ENCODE results near the gene RNU11. TPM values are rescaled to one million over a fixed set of nuclear protein-coding genes. Genes with fewer than 3 reads are reported as not detected.
"Not testable (repeated sequence)": the region's sequence is repeated elsewhere in the genome, so short reads cannot be mapped to it uniquely, and the experiment has no call there.

Gene RNU11
- total RNA-seq, result not detected

DNA sequence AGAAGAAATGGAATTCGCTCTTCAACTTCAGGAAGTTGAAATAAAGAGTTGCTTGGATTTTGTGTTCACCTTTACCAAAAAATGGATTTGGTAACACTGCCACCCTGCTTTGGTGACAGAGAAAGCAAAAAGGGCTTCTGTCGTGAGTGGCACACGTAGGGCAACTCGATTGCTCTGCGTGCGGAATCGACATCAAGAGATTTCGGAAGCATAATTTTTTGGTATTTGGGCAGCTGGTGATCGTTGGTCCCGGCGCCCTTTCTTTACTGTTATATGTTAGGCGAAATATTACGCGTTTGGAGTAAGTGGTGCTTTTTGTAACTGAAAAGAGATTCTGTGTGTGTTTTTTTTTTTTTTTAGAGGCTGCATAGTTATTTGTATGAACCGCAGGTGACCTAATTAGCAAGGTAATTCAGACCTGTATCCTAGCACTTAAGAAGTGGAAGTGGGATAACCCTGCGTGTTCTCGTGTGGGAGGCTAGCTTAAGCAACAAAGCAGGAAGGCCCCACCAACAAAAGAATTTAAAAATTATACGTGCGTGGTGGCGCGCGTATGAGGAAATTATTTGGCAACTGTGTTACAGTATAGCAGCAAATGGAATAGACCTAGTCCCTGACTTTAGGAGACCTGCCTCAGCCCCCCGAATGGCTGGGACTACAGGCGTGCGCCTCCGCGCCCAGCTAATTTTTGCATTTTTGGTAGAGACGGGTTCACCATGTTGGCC is at the start of gene RNU11:
Gene RNU11 (plus strand): TSS at position 127 of the 725 bp plus-strand sequence.
- POLR2A ChIA-PET, result interaction anchor here (0.6 to 3.8 kb wide), 24 partner anchors 17 to 533 kb away, joined by 3 to 63 read pairs (median 4); partner anchors contain the start of genes GMEB1, PHACTR4, RCC1 and SRSF4
- CTCF ChIA-PET, result interaction anchor here (0.6 to 1.4 kb wide), 5 partner anchors 18 to 88 kb away, joined by 3 read pairs; partner anchors contain the start of gene YTHDF2

DNA sequence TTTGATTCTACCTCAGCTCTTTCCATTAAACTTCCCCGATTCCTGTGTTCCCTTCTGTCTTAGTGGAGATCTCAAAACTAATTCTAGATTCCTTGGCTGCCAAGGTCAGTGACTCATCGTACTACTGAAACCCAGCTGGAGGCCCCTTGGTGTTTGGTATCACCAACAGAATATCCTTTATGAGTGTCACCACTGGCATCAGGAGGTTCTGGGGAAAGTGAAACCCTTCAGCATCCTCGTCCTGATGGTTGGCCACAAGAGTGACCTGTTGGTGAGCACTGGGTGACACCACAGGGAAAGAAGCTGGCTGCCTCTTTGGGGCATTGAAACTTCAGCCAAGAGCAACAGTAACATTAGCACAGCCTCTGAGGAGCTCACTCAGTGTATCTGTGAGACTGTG is 46.7 kb upstream of the RNU11 start:
- ChIA-PET CTCF (interaction anchor here (1.0 to 1.4 kb wide), 2 partner anchors 24 to 32 kb away, joined by 3 read pairs; no protein-coding TSS in a partner anchor), POLR2A (interaction anchor here (0.9 to 2.9 kb wide), 2 partner anchors 20 to 22 kb away, joined by 3 to 13 read pairs; no protein-coding TSS in a partner anchor)

DNA sequence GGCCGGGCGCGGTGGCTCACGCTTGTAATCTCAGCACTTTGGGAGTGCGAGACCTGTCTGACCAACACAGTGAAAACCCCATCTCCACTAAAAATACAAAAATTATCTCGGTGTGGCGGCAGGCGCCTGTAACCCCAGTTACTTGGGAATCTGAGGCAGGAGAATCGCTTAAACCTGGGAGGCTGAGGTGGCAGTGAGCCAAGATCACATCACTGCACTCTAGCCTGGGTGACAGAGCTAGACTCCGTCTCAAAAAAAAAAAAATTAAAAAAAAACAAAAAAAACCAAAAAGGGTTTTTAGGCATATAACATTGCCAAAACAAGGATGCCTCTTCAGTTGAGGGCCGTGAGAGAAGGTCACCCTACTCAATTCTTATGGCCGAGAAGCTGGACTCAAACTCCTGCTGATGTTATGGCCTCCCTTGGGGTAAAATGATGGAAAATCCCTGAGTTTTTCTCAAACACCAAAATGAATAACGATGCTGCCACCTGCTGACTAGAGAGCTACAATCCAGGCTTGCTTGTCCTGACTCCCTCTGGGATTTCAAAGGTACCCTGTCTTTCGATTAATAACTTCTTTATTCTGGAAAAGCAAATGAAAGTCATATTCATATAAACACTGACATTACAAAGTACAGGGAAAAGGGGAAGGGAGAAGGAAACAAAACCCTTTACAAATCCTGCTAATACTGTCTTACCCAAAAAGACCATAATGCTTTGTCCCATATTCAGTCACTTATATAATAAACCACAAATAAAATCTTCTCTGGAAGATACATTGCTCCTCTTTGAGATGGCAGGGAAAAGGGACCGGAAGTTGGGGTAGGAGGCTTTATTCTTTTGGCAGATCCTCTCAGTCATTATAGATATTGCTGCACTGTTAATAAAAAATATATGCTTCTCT is 45.6 kb upstream of the RNU11 start:
- CTCF ChIA-PET, result interaction anchor here (0.6 to 1.5 kb wide), 6 partner anchors 19 to 88 kb away, joined by 3 to 4 read pairs (median 3); partner anchors contain the start of gene RNU11
- POLR2A ChIA-PET, result interaction anchor here (0.5 to 2.9 kb wide), 3 partner anchors 21 to 193 kb away, joined by 3 to 13 read pairs (median 3); no protein-coding TSS in a partner anchor

DNA sequence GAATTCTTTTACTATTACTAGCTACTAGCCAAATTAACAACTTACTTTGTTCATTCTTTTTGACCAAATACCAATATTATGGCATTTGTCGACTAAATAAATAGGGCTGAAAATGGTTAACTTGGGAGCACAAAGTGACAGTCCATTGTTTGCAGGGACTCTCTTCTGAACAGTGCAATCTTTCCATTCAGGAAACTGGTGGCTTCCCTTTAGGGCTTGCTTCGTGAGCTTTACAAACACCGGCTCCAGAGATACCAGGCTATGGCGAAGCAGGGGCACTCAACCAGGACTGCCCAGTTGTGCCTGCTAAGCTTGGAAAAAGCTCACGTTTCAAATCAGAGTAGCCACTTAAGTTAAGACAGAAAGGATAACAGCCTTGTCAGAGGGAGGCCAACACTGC is 44.0 kb upstream of the RNU11 start:
- ChIA-PET CTCF (interaction anchor here (1.5 to 1.6 kb wide), 2 partner anchors 86 to 87 kb away, joined by 3 read pairs; no protein-coding TSS in a partner anchor), POLR2A (interaction anchor here (2.9 kb wide), 1 partner anchor 22 kb away, joined by 13 read pairs; no protein-coding TSS in a partner anchor)

DNA sequence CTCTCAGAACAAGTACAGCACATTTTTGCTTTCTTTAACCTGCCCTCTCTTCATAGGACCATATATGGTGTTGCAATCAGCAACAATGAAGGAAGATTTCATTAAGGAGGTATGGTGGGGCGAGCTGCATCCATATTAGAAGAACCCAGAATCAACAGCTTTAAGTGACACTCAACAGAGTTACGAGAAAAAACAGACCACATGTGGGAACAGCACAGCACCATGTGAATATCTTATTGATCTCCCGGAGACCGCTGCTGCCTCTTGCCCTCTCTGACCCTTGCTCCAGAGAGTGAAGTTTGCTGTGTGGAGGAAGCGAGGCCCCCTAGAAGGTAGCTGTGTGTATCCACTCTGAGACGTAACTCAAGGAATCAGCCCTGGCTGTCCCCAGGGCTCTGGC is 43.4 kb upstream of the RNU11 start:
- ChIA-PET CTCF (interaction anchor here (1.6 kb wide), 1 partner anchor 86 kb away, joined by 3 read pairs; no protein-coding TSS in a partner anchor), POLR2A (no interaction called here)

DNA sequence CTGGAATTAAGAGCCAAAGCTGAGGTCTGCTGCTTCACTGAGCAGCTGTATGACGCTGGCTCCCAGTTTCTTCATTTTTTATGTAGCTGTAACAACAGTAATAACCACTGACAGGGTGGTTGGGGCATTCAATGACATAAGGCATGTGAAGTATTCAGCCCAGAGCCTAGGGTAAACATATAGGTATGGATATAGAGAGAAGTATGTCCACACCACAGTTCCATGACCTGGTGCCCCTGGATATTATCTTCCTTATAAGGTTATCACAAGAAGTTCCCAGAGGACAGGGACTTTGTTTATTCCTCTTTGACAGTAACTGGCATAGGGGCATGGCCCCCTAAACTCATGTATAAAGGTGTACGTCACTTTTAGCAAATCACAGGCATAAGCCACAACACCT is 41.6 kb upstream of the RNU11 start:
- POLR2A ChIA-PET, result no interaction called here
- CTCF ChIA-PET, result no interaction called here

DNA sequence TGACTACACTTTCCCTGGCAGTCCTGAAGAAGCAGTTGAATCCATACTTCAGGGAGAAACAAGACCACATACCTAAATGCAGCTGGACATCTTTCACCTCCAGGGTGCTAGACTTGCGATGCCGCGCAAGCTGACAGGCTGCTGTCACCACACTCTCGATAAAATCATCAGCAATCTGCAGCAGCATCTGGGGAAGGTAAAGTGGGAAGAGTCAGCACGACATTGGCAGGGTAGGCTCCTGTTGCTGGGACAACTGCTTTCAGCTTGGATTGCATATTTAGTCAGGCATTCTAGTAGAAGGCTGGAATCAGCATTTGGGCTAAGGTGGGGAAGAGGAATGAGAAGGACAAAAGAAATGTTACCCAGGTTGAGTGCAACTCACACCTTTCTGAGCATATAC is 35.2 kb upstream of the RNU11 start:
- ChIA-PET CTCF (no interaction called here), POLR2A (no interaction called here)

DNA sequence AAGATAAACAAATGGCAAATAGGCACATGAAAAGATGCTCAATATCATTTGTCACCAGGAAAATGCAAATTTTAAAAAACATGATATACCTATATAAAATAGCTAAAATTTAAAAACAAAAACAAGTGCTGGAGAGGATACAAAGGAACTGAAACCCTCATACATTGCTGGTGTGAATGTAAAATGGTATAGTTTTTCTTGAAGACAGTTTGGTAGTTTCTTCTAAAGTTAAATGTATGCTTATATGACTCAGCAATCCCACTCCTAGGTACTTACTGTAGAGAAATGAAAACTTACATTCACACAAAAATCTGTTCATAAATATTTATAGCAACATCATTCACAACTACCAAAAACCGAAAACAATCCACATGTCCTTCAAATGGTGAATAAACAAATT is 16.7 kb upstream of the RNU11 start:
- ChIA-PET POLR2A (interaction anchor here (0.6 kb wide), 2 partner anchors 16 to 17 kb away, joined by 4 to 5 read pairs; no protein-coding TSS in a partner anchor), CTCF (interaction anchor here (0.6 kb wide), 1 partner anchor 103 kb away, joined by 3 read pairs; no protein-coding TSS in a partner anchor)

DNA sequence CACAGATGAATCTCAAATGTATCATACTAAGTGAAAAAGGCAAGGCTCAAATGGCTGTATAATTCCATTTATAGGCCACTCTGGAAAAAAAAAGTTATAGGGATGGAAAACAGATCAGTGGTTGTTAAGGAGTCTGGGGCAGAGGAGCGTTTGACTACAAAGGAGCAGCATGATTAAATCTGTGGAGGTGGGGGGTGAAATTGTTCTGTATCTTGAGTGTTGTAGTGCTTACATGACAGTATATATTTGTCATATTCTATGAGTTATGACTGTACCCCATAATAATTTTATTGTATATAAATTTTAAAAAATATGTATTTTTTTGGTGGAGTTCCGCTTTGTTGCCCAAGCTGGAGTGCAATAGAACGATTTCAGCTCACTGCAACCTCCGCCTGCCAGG is 15.8 kb upstream of the RNU11 start:
- ChIA-PET POLR2A (no interaction called here), CTCF (no interaction called here)

DNA sequence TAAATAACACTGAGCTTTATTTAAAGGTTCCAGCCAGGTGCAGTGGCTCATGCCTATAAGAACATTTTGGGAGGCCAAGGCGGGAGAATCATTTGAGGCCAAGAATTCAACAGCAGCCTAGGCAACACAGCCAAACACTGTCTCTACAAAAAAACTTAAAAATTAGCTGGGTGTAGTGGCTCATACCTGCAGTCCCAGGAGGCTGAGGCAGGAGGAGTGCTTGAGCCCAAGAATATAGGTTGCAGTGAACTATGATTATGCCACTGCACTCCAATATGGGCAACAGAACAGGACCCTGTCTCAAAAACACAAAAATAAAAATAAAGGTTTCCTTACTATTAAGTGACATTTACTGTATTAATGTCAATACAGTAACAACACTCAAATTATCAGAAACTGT is 7.6 kb upstream of the RNU11 start:
- POLR2A ChIA-PET, result no interaction called here
- CTCF ChIA-PET, result interaction anchor here (0.5 to 1.6 kb wide), 2 partner anchors 241 to 441 kb away, joined by 3 read pairs; no protein-coding TSS in a partner anchor

DNA sequence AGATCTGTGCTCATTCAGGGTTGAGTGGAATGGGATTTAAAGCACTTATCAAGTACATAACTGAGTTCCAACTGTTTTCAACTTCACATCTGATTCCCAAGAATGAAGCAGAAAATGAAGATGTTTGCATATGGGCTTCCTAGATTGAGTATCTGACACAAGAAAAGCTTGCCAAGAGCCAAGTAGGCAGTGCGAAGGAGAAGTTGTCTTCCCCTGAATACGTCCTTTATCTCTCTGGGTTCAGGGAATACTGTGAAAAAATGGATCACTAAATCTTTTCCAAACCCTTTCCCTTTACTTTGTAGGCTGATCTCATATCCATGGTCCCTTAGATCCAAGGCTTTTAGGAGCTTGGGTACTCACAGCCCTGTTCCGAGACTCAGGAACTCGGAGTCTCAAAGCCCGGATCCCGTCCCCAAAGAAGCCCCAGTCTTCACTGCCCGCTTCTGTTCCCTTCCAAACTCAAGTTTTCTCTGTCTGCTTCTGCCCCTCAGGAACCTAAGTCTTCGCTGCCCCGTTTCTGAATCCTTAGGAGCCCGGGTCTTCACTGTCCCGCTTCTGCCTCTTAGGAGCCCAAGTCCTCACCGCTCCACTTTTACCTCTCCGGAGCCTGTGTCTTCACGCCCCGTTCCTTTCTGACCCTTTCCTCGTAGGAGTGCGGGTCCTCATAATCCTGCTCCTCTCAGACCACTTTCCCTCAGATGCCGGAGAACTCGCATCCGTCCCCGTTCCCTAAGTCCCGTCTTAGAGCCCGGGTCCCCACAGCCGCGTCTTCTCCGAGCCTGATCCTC is 6.1 kb upstream of the RNU11 start:
- POLR2A ChIA-PET, result interaction anchor here (0.5 to 3.0 kb wide), 9 partner anchors 15 to 136 kb away, joined by 3 to 36 read pairs (median 4); partner anchors contain the start of genes GMEB1, RCC1 and YTHDF2
- CTCF ChIA-PET, result interaction anchor here (1.4 to 1.6 kb wide), 4 partner anchors 27 to 239 kb away, joined by 3 to 8 read pairs (median 4); partner anchors contain the start of genes GMEB1 and YTHDF2

DNA sequence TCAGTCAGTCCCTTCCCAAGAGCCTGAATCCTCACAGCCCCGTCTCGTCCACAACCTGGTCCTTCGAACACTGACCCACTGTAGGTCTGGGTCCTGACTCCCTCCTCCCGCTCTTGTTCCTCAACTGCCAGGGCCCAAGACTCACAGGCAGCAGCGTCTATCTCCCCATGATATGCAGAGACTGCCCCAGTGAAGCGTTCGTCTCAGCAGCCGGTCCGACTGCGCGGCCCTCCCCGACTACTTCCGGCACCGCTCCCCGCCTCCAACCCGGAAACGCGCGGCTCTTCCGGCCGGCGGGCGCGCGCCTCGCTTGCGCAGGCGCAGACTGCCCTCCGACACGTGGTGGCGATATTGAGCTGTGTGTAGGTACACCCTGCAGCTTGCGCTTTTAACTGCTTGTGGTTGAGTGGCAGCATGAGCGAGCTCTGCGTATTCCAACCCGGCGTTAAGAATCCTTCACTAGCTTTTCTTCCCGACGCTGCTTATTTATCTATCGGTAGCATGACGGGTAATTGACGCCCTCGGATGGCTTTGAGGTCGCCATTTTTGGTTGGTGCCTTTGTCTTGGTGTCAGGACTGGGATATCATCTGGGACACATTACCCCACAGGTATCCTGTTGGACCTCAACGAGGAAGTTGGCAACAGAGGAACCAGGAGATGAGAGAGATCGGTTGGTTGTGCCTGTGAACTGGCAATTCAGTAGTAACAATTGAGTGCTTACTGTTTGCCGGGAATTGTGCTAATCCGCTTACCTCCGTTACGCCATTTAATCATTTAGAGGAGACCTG is 5.4 kb upstream of the RNU11 start, which contains the start of gene TAF12:
Gene TAF12 (minus strand): TSS at position 221 of the 789 bp plus-strand sequence. CDS start 20,986 bp downstream, outside the sequence.
- ChIA-PET CTCF (interaction anchor here (0.6 to 1.4 kb wide), 6 partner anchors 23 to 539 kb away, joined by 3 to 8 read pairs (median 4); partner anchors contain the start of genes GMEB1, SRSF4 and YTHDF2), POLR2A (interaction anchor here (0.5 to 3.0 kb wide), 16 partner anchors 16 to 314 kb away, joined by 3 to 36 read pairs (median 4); partner anchors contain the start of genes GMEB1, MED18, RCC1 and YTHDF2)

DNA sequence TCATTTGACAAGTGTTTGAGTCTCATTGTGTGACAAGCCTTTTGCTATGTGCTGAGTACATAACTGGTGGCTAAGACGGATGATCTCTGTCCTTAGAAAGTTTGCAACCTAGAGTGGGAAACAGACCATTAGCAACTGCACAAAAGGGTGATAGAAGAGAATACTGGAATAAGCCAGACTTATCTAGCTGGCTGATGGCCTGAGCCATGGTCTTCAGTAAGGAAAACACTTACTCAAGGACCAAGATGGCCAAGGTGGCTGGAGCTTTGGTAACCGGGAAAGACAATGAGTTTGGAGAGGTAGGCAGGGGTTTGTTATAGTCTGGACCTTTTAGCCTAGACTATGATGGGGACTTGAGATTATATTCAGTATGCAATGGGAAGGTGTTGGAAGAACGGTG is 3.9 kb upstream of the RNU11 start:
- POLR2A ChIA-PET, result interaction anchor here (0.6 to 3.0 kb wide), 5 partner anchors 24 to 139 kb away, joined by 3 to 36 read pairs (median 17); partner anchors contain the start of genes GMEB1, RCC1 and YTHDF2
- CTCF ChIA-PET, result interaction anchor here (0.6 to 1.4 kb wide), 3 partner anchors 15 to 537 kb away, joined by 3 to 4 read pairs (median 3); partner anchors contain the start of gene SRSF4

DNA sequence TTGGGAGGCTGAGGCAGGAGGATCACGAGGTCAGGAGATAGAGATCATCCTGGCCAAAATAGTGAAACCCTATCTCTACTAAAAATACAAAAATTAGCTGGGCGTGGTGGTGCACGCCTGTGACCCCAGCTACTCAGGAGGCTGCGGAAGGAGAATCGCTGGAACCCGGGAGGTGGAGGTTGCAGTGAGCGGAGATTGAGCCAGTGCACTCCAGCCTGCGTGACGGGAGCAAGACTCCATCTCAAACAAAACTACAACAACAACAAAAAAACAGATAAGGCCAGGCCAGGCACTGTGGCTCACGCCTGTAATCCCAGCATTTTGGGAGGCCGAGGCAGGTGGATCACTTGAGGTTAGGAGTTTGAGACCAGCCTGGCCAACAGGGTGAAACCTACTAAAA is 3.0 kb upstream of the RNU11 start:
- POLR2A ChIA-PET, result interaction anchor here (0.6 kb wide), 1 partner anchor 20 kb away, joined by 3 read pairs; no protein-coding TSS in a partner anchor
- CTCF ChIA-PET, result not testable (repeated sequence)

DNA sequence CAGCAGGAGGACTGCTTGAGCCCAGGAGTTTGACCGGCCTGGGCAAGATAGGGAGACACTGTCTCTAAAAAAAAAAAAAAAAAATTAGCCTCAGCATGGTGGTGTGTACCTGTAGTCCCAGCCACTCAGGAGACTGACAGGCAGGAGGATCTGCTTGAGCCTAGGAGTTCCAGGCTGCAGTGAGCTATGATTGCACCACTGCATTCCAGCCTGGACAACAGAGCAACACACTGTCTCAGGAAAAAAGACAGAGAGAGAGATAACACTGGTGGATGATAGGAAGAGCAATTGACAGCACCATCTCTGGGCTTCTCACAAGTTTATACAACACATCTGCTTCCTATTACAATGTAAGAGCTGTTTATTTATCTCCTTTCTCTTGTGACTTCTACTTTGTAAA is 2.4 kb upstream of the RNU11 start:
- POLR2A ChIA-PET, result interaction anchor here (0.6 to 3.8 kb wide), 3 partner anchors 19 to 64 kb away, joined by 3 to 52 read pairs (median 3); no protein-coding TSS in a partner anchor

DNA sequence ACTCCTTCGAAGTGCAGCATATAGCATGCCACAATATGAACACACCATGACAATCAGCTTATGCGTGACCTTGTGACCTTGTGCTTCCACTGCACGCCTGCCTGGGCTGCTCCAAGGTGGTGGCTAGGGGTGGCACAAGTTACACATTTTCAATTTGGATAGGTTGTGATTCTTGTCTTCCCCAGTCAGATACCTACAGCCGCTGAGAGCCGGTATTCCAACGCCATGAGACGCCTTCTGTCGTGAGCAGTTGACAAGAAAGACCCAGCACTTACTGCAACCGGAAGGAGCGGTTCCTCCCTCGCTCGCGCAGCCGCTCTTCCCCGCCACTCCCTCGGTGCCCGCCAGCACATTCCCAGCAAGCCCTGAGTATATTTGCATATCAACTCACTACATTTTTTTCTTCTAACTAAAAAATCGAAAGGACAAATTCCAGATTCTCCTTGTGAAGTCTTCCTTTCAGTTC is 359 bp upstream of the RNU11 start:
- CTCF ChIA-PET, result interaction anchor here (0.6 to 1.4 kb wide), 4 partner anchors 19 to 89 kb away, joined by 3 read pairs; partner anchors contain the start of gene YTHDF2
- POLR2A ChIA-PET, result interaction anchor here (0.6 to 3.8 kb wide), 24 partner anchors 18 to 399 kb away, joined by 3 to 63 read pairs (median 5); partner anchors contain the start of genes GMEB1, MED18, PHACTR4 and RCC1

More for the DNA sequence above, 2.4 kb upstream of the RNU11 start:
- CTCF ChIA-PET, result no interaction called here

DNA sequence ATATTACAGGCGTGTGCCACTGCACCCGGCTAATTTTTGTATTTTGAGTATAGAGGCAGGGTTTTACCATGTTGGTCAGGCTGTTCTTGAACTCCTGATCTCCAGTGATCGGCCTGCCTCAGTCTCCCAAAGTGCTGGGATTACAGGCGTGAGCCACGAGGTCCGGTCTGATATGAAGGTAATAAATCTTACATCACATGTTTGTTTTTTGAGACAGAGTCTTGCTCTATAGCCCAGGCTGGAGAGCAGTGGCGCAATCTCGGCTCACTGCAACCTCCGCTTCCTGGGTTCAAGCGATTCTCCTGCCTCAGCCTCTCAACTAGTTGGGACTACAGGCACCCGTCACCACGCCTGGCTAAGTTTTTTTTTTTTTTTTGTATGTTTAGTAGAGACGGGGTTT is 4.7 kb downstream of the RNU11 start:
- POLR2A ChIA-PET, result not testable (repeated sequence)
- CTCF ChIA-PET, result interaction anchor here (1.9 kb wide), 1 partner anchor 224 kb away, joined by 5 read pairs; no protein-coding TSS in a partner anchor

Measured in activated CD8-positive, alpha-beta memory T cell treated with anti-CD3 and anti-CD28 coated beads for 36 hours (primary cell).